ENCODE results near the gene NLRP12. TPM values are rescaled to one million over a fixed set of nuclear protein-coding genes. Genes with fewer than 3 reads are reported as not detected.

Gene NLRP12
- total and polyA plus RNA-seq, 2 donors (not counting 3 experiments of a cell fraction or from before 2014, with no cell fraction given): 0.46 to 0.73 TPM

- TF ChIP-seq GATA2 (IDR thresholded peaks at IDR 0.05; ENCODE audit: insufficient read depth, insufficient read length, low read depth, low read length): no peak
- TF ChIP-seq POLR2AphosphoS5 (IDR thresholded peaks at IDR 0.05; ENCODE audit: insufficient read depth, low read depth, low read length): no peak
- no peak for TF ChIP-seq MYC (IDR thresholded peaks at IDR 0.05; ENCODE audit: low read depth, low read length)
- TF ChIP-seq POLR2A (IDR thresholded peaks at IDR 0.05; ENCODE audit: low read depth, low read length): no peak
- TF ChIP-seq CTCF (IDR thresholded peaks at IDR 0.05; ENCODE audit: extremely low read depth in 1 of 2, insufficient read depth in 1 of 2, low read depth in 1 of 2, low read length in 2 of 2): no peak
- TF ChIP-seq JUN (IDR thresholded peaks at IDR 0.05; ENCODE audit: borderline replicate concordance, insufficient read depth, insufficient read length, low read depth): no peak
- no peak for TF ChIP-seq EZH2 (IDR thresholded peaks at IDR 0.05; ENCODE audit: borderline replicate concordance, low read depth, low read length, severe bottlenecking)
- TF ChIP-seq FOS (IDR thresholded peaks at IDR 0.05; ENCODE audit: borderline replicate concordance, insufficient read depth, low read length): no peak
- no peak for TF ChIP-seq MAX (IDR thresholded peaks at IDR 0.05; ENCODE audit: insufficient read depth, insufficient read length)
- Histone ChIP-seq H3K27me3 (ENCODE audit: control insufficient read depth in 2 of 2, insufficient read depth in 2 of 2, low read length in 2 of 2) (no peaks in the 10 kb centered on the region), H3K9me1 (replicated peaks; ENCODE audit: control insufficient read depth, extremely low read depth, insufficient read depth, low read length) (no peaks in the 10 kb centered on the region), H2AFZ (ENCODE audit: low read depth, low read length) (no peak overlapping the region), H3K9me3 (replicated peaks; ENCODE audit: control insufficient read depth, insufficient read depth, low read length) (no peaks in the 10 kb centered on the region), H3K27ac (ENCODE audit: insufficient read depth, low read depth, low read length) (no peak overlapping the region), H4K20me1 (replicated peaks; ENCODE audit: control insufficient read depth, extremely low read depth, insufficient read depth, low read length) (no peaks in the 10 kb centered on the region), H3K79me2 (ENCODE audit: control insufficient read depth, insufficient read depth, low read length) (no peaks in the 10 kb centered on the region), H3K4me2 (ENCODE audit: insufficient read depth, low read length) (no peak overlapping the region), H3K4me3 (replicated peaks in 1 of 3; ENCODE audit: insufficient read depth in 1 of 3, low read depth in 1 of 3, low read length in 3 of 3) (no peak overlapping the region), H3K4me1 (ENCODE audit: control insufficient read depth, extremely low read depth, insufficient read depth, low read length) (peaks cover 34% of the 10 kb centered on the region), H3K9ac (replicated peaks; ENCODE audit: extremely low read depth, insufficient read depth, low read length) (no peak overlapping the region), H3K36me3 (ENCODE audit: control insufficient read depth in 2 of 2, extremely low read depth in 1 of 2, insufficient read depth in 2 of 2, low read length in 2 of 2) (no peaks in the 10 kb centered on the region)
- dilution Hi-C loops (cut with MboI; ENCODE audit: extremely low pct_ligation_motif_present, low sequenced_read_pairs) (no loop called here), intact Hi-C loops (cut with micrococcal nuclease) (no loop called here)
- ChIA-PET POLR2A (no interaction called here), CTCF (interaction anchor here (1.2 kb wide), 1 partner anchor 185 kb away, joined by 3 read pairs; no protein-coding TSS in a partner anchor)
- FAIRE-seq (no peak), DNase-seq (ENCODE audit: low read depth, low spot score) (no peak)
- BruUV-seq (replicated peaks): no TSS peak
Measured at GRCh38 chr19:53844849-53845246, 20.7 kb upstream of the NLRP12 start.
